ENCODE measurements around the gene CITED1. TPM values are rescaled to one million over a fixed set of nuclear protein-coding genes. Genes with fewer than 3 reads are reported as not detected.

The CITED1 gene
- total RNA-seq, 1 experiment from 2014 or later = 1.1 TPM

DNA sequence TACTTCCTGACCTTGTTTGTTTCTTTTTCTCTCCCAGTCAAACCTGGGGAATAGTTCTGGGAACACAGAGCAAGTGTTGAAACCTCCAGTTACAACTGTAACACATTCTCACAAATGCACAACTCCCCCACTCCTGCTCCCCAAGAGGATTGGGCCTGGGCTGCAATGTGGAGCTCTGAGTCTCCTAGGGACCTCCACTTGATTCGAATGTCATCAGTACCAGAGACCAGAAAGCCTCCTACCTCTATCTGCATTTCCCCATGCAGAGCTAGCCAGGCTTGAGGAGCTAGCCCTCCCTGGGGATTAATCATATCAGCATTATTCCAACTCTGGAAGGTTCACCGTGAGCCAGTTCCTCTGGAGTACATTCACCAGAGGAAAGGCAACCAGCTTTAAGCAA is 41.7 kb upstream of the CITED1 start:
- Mint-ChIP-seq H3K36me3 (ENCODE audit: insufficient read depth in 1 of 3, low read depth in 3 of 3) (peaks cover 4 to 19% (median 7%) of the 10 kb centered on the region in 3 experiments; a peak in 6 of 7 replicates), H3K27me3 (ENCODE audit: low read depth) (no peaks in the 10 kb centered on the region; the same call in 1 of the 2 replicates), H3K9me3 (peaks cover 59 to 62% of the 10 kb centered on the region in 2 experiments), H3K27ac (peak overlapping the region in 1 of 3 experiments; percentile 79; a peak in 1 of 7 replicates), H3K4me3 (peak overlapping the region in 1 of 2 experiments; percentile 45; a peak in 2 of 5 replicates), H3K4me1 (peaks cover 15 to 16% of the 10 kb centered on the region in 2 experiments)
- Histone ChIP-seq H4K20me1 (ENCODE audit: control insufficient read depth, insufficient read depth, insufficient read length) (no peaks in the 10 kb centered on the region), H3K9ac (ENCODE audit: extremely low read depth, insufficient read length, low read length) (no peak overlapping the region), H2BK12ac (ENCODE audit: insufficient read length, low read depth, low read length) (no peak overlapping the region), H3K4me2 (ENCODE audit: insufficient read depth, insufficient read length, low read length) (no peak overlapping the region), H3K27ac (ENCODE audit: insufficient read length, low read depth, low read length) (no peak overlapping the region), H3K79me1 (ENCODE audit: insufficient read depth, low read depth, low read length, poor library complexity, severe bottlenecking) (no peaks in the 10 kb centered on the region), H3K23me2 (ENCODE audit: insufficient read length, low read depth, low read length, poor library complexity, severe bottlenecking) (no peaks in the 10 kb centered on the region), H3K56ac (ENCODE audit: insufficient read length, low read depth, low read length) (no peak overlapping the region), H2BK5ac (ENCODE audit: insufficient read length, low read length) (no peak overlapping the region), H2BK20ac (ENCODE audit: low read depth, low read length, poor library complexity, severe bottlenecking) (no peak overlapping the region), H3K79me2 (ENCODE audit: insufficient read depth, low read length) (no peaks in the 10 kb centered on the region), H4K5ac (ENCODE audit: insufficient read length, low read depth, low read length) (no peak overlapping the region), H2AFZ (ENCODE audit: low read length) (no peak overlapping the region), H3T11ph (ENCODE audit: low read length) (no peak overlapping the region), H3K4ac (ENCODE audit: low read depth, low read length) (no peak overlapping the region), H2BK15ac (ENCODE audit: low read depth, low read length) (no peak overlapping the region), H3K14ac (ENCODE audit: insufficient read depth, low read length) (no peak overlapping the region), H3K18ac (ENCODE audit: insufficient read length, low read depth, low read length) (no peak overlapping the region), H2AK5ac (ENCODE audit: insufficient read length, low read length) (no peak overlapping the region), H3K23ac (ENCODE audit: insufficient read length, low read depth, low read length) (no peak overlapping the region), H3K9me3 (ENCODE audit: control insufficient read depth, low read depth, low read length) (peaks cover 29% of the 10 kb centered on the region), H3K4me1 (ENCODE audit: insufficient read depth, low read length) (peaks cover 6% of the 10 kb centered on the region; the same call in 1 of the 2 replicates), H3K27me3 (ENCODE audit: insufficient read depth, low read length) (no peaks in the 10 kb centered on the region), H2BK120ac (ENCODE audit: low read depth, low read length, poor library complexity, severe bottlenecking) (no peak overlapping the region), H4K8ac (replicated peaks; ENCODE audit: insufficient read length, low read depth, low read length) (no peak overlapping the region), H4K91ac (ENCODE audit: insufficient read length, low read depth, low read length) (no peak overlapping the region)
- no peak for TF ChIP-seq CTCF (conservative IDR thresholded peaks at IDR 0.05)
- no CpG with 5 or more reads among the region's 2 CpGs for WGBS (ENCODE audit: extremely low coverage, insufficient read length, low lambda C conversion rate)
- no peak for DNase-seq
